ENCODE data around the gene ZC3H13.

DNA sequence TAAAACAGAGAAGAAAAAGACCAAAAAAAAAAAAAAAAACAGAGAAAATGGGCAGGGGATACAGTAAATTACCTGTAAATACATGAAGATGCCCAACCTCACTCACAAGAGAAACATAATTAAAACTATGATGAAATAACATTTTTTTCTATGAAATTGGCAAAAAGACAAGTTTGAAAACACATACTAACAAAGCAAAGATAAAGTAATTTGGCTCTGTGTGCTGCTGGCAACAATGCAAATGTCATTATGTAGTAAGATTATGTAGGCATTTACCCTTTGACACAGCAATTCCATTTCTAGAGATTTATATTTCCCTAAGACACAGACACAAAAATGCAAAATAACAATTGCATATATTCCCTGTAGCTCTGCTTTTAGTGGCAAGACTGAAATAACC is 20.2 kb downstream of the ZC3H13 start:
- TF ChIP-seq CTCF (IDR thresholded peaks at IDR 0.05) (no peak), POLR2A (IDR thresholded peaks at IDR 0.05) (no peak), EP300 (IDR thresholded peaks at IDR 0.05) (no peak)
